A549 (cell line): ENCODE measurements around the gene CEBPE. TPM values are rescaled to one million over a fixed set of nuclear protein-coding genes. Genes with fewer than 3 reads are reported as not detected.

ENCODE experiments used
- ATAC-seq, 2 experiments: fragments of 200-7000 bp in 1 of 2; fragments of >200 bp in 1 of 2; cut with Nextera tagmentation in 1 of 2; cut with Tn5 transposase in 1 of 2; 3 replicates each; pipeline versions ENCODE4 v1.8.0 to v1.9.1; 2018 to 2020; ENCODE audit warnings: mild to moderate bottlenecking in 1 of 2, moderate library complexity in 1 of 2
- CTCF ChIA-PET: fragments of 300-600 bp; sonication (Branson Sonifier 250); formaldehyde crosslinking; extraction: SDS; loops from one replicate; lab custom pipeline; 2021; ENCODE audit warnings: antibody characterized with exemption, inconsistent platforms; lab: Yijun Ruan, JAX
- POLR2A ChIA-PET: fragments of 350-600 bp; formaldehyde crosslinking; extraction: SDS; loops from one replicate; lab custom pipeline; 2021; ENCODE audit warnings: antibody characterized with exemption, inconsistent platforms; lab: Yijun Ruan, JAX
- DNase-seq, 2 experiments: peaks; one replicate each; pipeline versions ENCODE4 v3.0.0 to v3.0.0-alpha.2; 2011 to 2016; ENCODE audit warnings: low read depth in 1 of 2, low spot score in 1 of 2
- FAIRE-seq: peaks from 2 replicates; lab custom pipeline; 2011; peaks lifted over from hg19 to GRCh38; lab: Jason Lieb, UNC
- H3K27ac ChIP-seq, 2 experiments: fragments of >200 bp; sonication (Bioruptor Twin); formaldehyde crosslinking; 3 replicates each; pipeline ENCODE4 v1.5.1; 2016 to 2017
- H3K4me1 ChIP-seq: fragments of >200 bp; sonication (Bioruptor Twin); formaldehyde crosslinking; 3 replicates; pipeline ENCODE4 v1.6.1; 2016
- H3K4me2 ChIP-seq: fragments of >200 bp; sonication (Bioruptor Twin); formaldehyde crosslinking; 3 replicates; pipeline ENCODE4 v1.6.1; 2016
- H3K4me3 ChIP-seq: fragments of >200 bp; sonication (Bioruptor Twin); formaldehyde crosslinking; 3 replicates; pipeline ENCODE4 v1.5.1; 2016
- H3K9me3 ChIP-seq: fragments of >200 bp; sonication (Bioruptor Twin); formaldehyde crosslinking; 3 replicates; pipeline ENCODE4 v1.6.1; 2016
- BCL3 ChIP-seq: fragments of >200 bp; sonication (Bioruptor Twin); formaldehyde crosslinking; IDR thresholded peaks from 3 replicates; pipeline ENCODE4 v1.6.1; 2016
- CBX2 ChIP-seq: fragments of 200-600 bp; sonication (generic); IDR thresholded peaks from 2 replicates; pipeline ENCODE4 v1.6.1; 2016; ENCODE audit warnings: low read depth, mild to moderate bottlenecking, borderline replicate concordance
- CEBPB ChIP-seq, 2 experiments: fragments of >200 bp in 1 of 2; sonication (Bioruptor Twin) in 1 of 2; formaldehyde crosslinking in 1 of 2; IDR thresholded peaks; 2 replicates each; pipeline ENCODE4 v1.6.1; 2012 to 2016
- EP300 ChIP-seq, 2 experiments: fragments of >200 bp; sonication (Bioruptor Twin); formaldehyde crosslinking; IDR thresholded peaks; 2 replicates in 1 of 2; 3 replicates in 1 of 2; pipeline ENCODE4 v1.6.1; 2016 to 2017
- FOSB ChIP-seq: fragments of 250-450 bp; sonication (Bioruptor Pico); IDR thresholded peaks from 2 replicates; pipeline ENCODE4 v1.5.0; 2020; ENCODE audit warnings: mild to moderate bottlenecking, moderate library complexity
- FOXS1 ChIP-seq: fragments of 250-450 bp; sonication (Bioruptor Pico); IDR thresholded peaks from 2 replicates; pipeline ENCODE4 v1.5.0; 2020; ENCODE audit warnings: mild to moderate bottlenecking, moderate library complexity
- GATA3 ChIP-seq: IDR thresholded peaks from 2 replicates; pipeline ENCODE4 v1.6.1; 2012; ENCODE audit warnings: borderline replicate concordance
- HEYL ChIP-seq: fragments of 250-450 bp; sonication (Bioruptor Pico); IDR thresholded peaks from 2 replicates; pipeline ENCODE4 v1.8.0; 2021; ENCODE audit warnings: mild to moderate bottlenecking, moderate library complexity
- HOXB13 ChIP-seq: fragments of 250-450 bp; sonication (Bioruptor Pico); IDR thresholded peaks from 2 replicates; pipeline ENCODE4 v1.5.0; 2020; ENCODE audit warnings: low read depth, mild to moderate bottlenecking, moderate library complexity
- MAFK ChIP-seq: fragments of 450-650 bp; IDR thresholded peaks from 2 replicates; pipeline ENCODE4 v1.6.1; 2014; ENCODE audit not compliant: partially characterized antibody
- MYC ChIP-seq: IDR thresholded peaks from 2 replicates; pipeline ENCODE4 v1.6.1; 2012; ENCODE audit warnings: mild to moderate bottlenecking, inconsistent platforms, low read length, improper control_type of control experiment, borderline replicate concordance
- RARB ChIP-seq: fragments of 250-450 bp; sonication (Bioruptor Pico); IDR thresholded peaks from 2 replicates; pipeline ENCODE4 v1.8.0; 2021; ENCODE audit warnings: mild to moderate bottlenecking, moderate library complexity
- RCOR1 ChIP-seq: fragments of 150-350 bp; IDR thresholded peaks from 2 replicates; pipeline ENCODE4 v1.6.1; 2014; ENCODE audit warnings: antibody characterized with exemption, low read length, low read depth
- SMC3 ChIP-seq: fragments of >200 bp; sonication (Bioruptor Twin); formaldehyde crosslinking; IDR thresholded peaks from 3 replicates; pipeline ENCODE4 v1.6.1; 2018; ENCODE audit warnings: inconsistent platforms
- SREBF2 ChIP-seq: fragments of 450-650 bp; IDR thresholded peaks from 2 replicates; pipeline ENCODE4 v1.6.1; 2014; ENCODE audit warnings: mild to moderate bottlenecking, moderate library complexity
- TFCP2L1 ChIP-seq: fragments of 250-450 bp; sonication (Bioruptor Pico); IDR thresholded peaks from 2 replicates; pipeline ENCODE4 v1.5.0; 2021; ENCODE audit warnings: mild to moderate bottlenecking
- ZC3H11A ChIP-seq: fragments of 450-650 bp; IDR thresholded peaks from 2 replicates; pipeline ENCODE4 v1.6.1; 2014; ENCODE audit warnings: antibody characterized with exemption, mild to moderate bottlenecking
- ZFP36 ChIP-seq: fragments of 450-650 bp; IDR thresholded peaks from 2 replicates; pipeline ENCODE4 v1.6.1; 2014; ENCODE audit warnings: borderline replicate concordance; ENCODE audit not compliant: partially characterized antibody
- WGBS: methylation state at CpG from one replicate; pipeline ENCODE4 v1.1.6; 2017; ENCODE audit errors: missing lambda C conversion rate; 5-methylcytosine and 5-hydroxymethylcytosine counted together
- polyA plus RNA-seq, 4 experiments: library from polyadenylated mRNA; depleted of rRNA in 3 of 4; stranded (reverse); fragments of >200 nt; fragmentation: RNase III in 1 of 4; extraction: RNeasy Plus Mini Kit Qiagen cat#74134 plus additional on column Dnase treatment in 1 of 4; gene quantifications; 2 replicates in 3 of 4; 3 replicates in 1 of 4; pipeline ENCODE4 v1.2.3, GENCODE V29; 2011 to 2017
- TF ChIP-seq, protein P1 (sequence below): fragments of 250-450 bp; sonication (Bioruptor Pico); IDR thresholded peaks from 2 replicates; pipeline ENCODE4 v1.5.0; 2021; ENCODE audit warnings: mild to moderate bottlenecking, moderate library complexity, borderline replicate concordance
- TF ChIP-seq, protein P2 (sequence below): IDR thresholded peaks from 2 replicates; pipeline ENCODE4 v1.6.1; 2012

Gene CEBPE
- polyA plus RNA-seq, 2 of the 4 experiments (the other 2 are of a cell fraction): 0.05 TPM; not detected in 1

DNA sequence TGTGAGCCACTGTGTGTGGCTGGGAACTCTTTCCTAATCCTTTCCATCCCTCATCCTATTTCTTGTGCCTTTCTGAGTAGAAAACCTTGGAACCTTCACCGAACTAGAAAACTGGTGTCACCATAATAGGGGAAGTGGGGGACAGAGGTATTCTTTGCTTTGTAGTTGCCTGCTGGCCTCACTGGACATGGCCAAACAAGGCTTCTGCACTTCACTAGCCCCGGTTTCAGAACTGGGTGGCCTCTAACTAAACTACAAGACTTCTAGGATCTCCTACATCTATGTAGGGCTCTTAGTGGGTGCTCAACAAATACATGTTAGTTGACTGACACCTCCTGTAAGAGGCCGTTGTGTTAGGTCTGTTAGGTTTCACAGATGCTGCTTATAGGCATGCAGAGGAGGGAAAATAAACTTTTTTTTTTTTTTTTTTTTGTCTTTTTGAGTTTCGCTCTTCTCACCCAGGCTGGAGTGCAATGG lies 13.7 kb downstream of the CEBPE start:
- POLR2A ChIA-PET: no interaction called here

GRCh38 chr14:23104591-23105347 lies 14.3 kb downstream of the CEBPE start, which contains the start of gene CIROP:
Gene CIROP (minus strand): TSS chr14:23104989. CDS start chr14:23104920, 69 bp downstream.
- ATAC-seq (peak in 1 of 2 experiments; percentile 5; a peak in 1 of 6 replicates), DNase-seq (no peak), FAIRE-seq (no peak)
- CTCF ChIA-PET: interaction anchor here (0.9 to 8.3 kb wide), 5 partner anchors 27 to 196 kb away, joined by 3 to 56 read pairs (median 6); no protein-coding TSS in a partner anchor
- 0 out of 3 replicates have a peak, but pooled peaks cover 4% of the 10 kb centered on the region for H3K4me1 ChIP-seq
- WGBS: 69% methylated on average over 11 of the region's 11 CpGs
- no peak within 1 kb of the TSS for H3K27ac ChIP-seq
- H3K4me2 ChIP-seq: no peak within 1 kb of the TSS
- no peaks in the 10 kb centered on the region for H3K9me3 ChIP-seq
- TF ChIP-seq, protein P1, sequence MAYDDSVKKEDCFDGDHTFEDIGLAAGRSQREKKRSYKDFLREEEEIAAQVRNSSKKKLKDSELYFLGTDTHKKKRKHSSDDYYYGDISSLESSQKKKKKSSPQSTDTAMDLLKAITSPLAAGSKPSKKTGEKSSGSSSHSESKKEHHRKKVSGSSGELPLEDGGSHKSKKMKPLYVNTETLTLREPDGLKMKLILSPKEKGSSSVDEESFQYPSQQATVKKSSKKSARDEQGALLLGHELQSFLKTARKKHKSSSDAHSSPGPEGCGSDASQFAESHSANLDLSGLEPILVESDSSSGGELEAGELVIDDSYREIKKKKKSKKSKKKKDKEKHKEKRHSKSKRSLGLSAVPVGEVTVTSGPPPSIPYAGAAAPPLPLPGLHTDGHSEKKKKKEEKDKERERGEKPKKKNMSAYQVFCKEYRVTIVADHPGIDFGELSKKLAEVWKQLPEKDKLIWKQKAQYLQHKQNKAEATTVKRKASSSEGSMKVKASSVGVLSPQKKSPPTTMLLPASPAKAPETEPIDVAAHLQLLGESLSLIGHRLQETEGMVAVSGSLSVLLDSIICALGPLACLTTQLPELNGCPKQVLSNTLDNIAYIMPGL (CRISPR knock-in tag): no peak
- no peak for TF ChIP-seq CBX2
- no peak for TF ChIP-seq EP300 (IDR thresholded peaks at IDR 0.05)
- TF ChIP-seq MAFK: no peak
- TF ChIP-seq ZFP36: no peak
- TF ChIP-seq FOSB (CRISPR knock-in tag): no peak
- TF ChIP-seq TFCP2L1 (CRISPR knock-in tag): no peak
- TF ChIP-seq CEBPB (IDR thresholded peaks at IDR 0.05): no peak
- TF ChIP-seq SMC3: no peak
- no peak for TF ChIP-seq RCOR1
- no peak for TF ChIP-seq RARB (CRISPR knock-in tag)
- TF ChIP-seq ZC3H11A: no peak
- TF ChIP-seq GATA3: no peak
- no peak for TF ChIP-seq BCL3
- no peak for TF ChIP-seq MYC
- no peak for TF ChIP-seq FOXS1 (CRISPR knock-in tag)
- TF ChIP-seq SREBF2: no peak
- no peak for TF ChIP-seq HEYL (CRISPR knock-in tag)
- TF ChIP-seq HOXB13 (CRISPR knock-in tag): no peak
- TF ChIP-seq, protein P2, sequence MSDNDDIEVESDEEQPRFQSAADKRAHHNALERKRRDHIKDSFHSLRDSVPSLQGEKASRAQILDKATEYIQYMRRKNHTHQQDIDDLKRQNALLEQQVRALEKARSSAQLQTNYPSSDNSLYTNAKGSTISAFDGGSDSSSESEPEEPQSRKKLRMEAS: no peak
- POLR2A ChIA-PET: interaction anchor here (1.6 kb wide), 1 partner anchor 10 kb away, joined by 8 read pairs; the partner anchor contains the start of genes ACIN1 and C14orf119
- H3K4me3 ChIP-seq: no peak within 1 kb of the TSS

More for the DNA sequence above, 13.7 kb downstream of the CEBPE start:
- FAIRE-seq (no peak), ATAC-seq (no peak), DNase-seq (no peak)
- TF ChIP-seq ZC3H11A: no peak
- no peak overlapping the region for H3K27ac ChIP-seq
- CTCF ChIA-PET: interaction anchor here (0.9 to 8.3 kb wide), 3 partner anchors 28 to 196 kb away, joined by 3 to 56 read pairs (median 5); no protein-coding TSS in a partner anchor
- H3K4me1 ChIP-seq: 0 out of 3 replicates have a peak, but pooled peaks cover 4% of the 10 kb centered on the region
- H3K4me2 ChIP-seq: no peak overlapping the region
- WGBS: 68% methylated on average over 4 of the region's 4 CpGs
- no peaks in the 10 kb centered on the region for H3K9me3 ChIP-seq
- H3K4me3 ChIP-seq: no peak overlapping the region
